ENCODE measurements around the gene ASL.

ASL gene

DNA sequence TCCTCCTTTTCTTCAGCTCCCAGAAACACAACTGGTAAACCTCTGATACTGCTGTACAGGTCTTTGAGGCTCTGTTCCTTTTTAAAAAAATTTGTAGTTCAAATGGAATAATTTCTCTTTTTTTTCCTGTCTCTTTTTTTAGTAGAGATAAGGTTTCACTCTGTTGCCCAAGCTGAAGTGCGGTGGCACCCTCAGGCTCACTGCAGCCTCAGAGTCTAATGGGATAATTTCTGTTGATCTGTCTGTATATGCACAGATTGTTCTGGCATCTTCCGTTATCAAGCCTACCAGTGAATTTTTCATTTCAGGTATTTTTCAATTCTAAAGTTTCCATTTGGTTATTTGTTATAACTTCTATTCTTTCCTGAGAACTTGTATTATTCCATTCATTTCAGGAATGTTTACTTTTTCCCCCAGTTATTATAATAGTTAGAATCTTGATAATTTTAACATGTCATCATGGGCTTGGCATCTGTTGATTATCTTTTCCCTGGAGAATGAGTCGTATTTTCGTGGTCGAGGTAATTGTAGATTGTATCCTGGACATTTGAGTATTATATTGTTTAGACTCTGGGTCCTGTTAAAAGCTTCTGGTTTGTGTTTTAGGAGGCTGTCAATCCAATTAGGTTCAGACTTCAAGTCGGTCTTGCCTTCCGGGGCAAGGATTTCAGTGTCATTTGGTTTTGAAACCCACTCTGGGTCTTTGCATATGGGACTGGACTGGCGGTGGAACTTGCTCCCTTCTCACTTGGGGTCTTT lies 63.6 kb downstream of the ASL start:
- no peak overlapping the region for H3K4me3 ChIP-seq (ENCODE audit: low read depth, low read length)
- peak; percentile 32 for DNase-seq (ENCODE audit: low read depth)
- no peak for TF ChIP-seq MYC (IDR thresholded peaks at IDR 0.05; ENCODE audit: low read depth, low read length)
- no peak for TF ChIP-seq POLR2A (IDR thresholded peaks at IDR 0.05; ENCODE audit: extremely low read depth, insufficient read length)
- TF ChIP-seq, protein P1, sequence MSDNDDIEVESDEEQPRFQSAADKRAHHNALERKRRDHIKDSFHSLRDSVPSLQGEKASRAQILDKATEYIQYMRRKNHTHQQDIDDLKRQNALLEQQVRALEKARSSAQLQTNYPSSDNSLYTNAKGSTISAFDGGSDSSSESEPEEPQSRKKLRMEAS (IDR thresholded peaks at IDR 0.05; ENCODE audit: low read depth, low read length), result no peak
- TF ChIP-seq, protein P2, sequence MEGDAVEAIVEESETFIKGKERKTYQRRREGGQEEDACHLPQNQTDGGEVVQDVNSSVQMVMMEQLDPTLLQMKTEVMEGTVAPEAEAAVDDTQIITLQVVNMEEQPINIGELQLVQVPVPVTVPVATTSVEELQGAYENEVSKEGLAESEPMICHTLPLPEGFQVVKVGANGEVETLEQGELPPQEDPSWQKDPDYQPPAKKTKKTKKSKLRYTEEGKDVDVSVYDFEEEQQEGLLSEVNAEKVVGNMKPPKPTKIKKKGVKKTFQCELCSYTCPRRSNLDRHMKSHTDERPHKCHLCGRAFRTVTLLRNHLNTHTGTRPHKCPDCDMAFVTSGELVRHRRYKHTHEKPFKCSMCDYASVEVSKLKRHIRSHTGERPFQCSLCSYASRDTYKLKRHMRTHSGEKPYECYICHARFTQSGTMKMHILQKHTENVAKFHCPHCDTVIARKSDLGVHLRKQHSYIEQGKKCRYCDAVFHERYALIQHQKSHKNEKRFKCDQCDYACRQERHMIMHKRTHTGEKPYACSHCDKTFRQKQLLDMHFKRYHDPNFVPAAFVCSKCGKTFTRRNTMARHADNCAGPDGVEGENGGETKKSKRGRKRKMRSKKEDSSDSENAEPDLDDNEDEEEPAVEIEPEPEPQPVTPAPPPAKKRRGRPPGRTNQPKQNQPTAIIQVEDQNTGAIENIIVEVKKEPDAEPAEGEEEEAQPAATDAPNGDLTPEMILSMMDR (IDR thresholded peaks at IDR 0.05; ENCODE audit: low read depth, low read length), result no peak

DNA sequence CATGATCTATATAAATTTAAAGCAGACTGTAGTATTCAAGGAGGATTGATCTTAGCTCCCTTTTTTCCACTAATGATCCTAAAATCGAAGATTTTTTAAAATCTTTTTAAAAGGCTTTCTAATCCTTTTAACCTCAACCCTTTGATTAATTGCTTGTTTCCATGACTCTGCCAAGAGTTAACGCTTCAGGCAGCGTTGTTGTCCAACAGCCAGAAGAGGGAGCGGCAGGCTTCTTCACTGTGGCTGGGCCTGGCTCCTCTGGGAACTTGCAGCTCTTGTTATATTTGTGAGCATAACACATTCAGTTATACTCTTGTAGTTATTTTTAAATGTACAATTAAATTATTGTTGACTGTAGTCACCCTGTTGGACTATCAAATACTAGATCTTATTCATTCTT lies 65.3 kb downstream of the ASL start:
- no peak for TF ChIP-seq POLR2A (IDR thresholded peaks at IDR 0.05; ENCODE audit: extremely low read depth, insufficient read length)
- TF ChIP-seq, protein P2 (IDR thresholded peaks at IDR 0.05; ENCODE audit: low read depth, low read length), result peak; percentile 47
- peak; percentile 56 for DNase-seq (ENCODE audit: low read depth)
- H3K4me3 ChIP-seq (ENCODE audit: low read depth, low read length), result no peak overlapping the region

DNA sequence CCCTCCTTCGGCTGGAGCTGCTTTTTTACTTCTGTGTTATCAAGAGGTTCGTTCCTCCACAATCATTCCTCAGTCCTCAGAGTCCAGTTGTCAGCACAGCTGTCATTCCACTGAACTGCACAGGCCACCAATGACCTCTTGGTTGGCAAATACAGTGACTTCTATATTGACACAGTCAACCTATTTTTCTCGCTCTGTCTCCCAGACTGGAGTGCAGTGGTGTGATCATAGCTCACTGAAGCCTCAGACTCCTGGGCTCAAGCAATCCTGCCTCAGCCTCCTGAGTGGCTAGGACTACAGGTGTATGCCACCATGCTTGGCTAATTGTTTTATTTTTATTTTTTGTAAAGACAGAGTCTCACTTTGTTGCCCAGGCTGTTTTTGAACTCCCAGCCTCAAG lies 66.7 kb downstream of the ASL start:
- H3K4me3 ChIP-seq (ENCODE audit: low read depth, low read length), result no peak overlapping the region
- TF ChIP-seq, protein P2 (IDR thresholded peaks at IDR 0.05; ENCODE audit: low read depth, low read length), result no peak
- TF ChIP-seq, protein P1 (IDR thresholded peaks at IDR 0.05; ENCODE audit: low read depth, low read length), result no peak
- TF ChIP-seq MYC (IDR thresholded peaks at IDR 0.05; ENCODE audit: low read depth, low read length) (no peak), POLR2A (IDR thresholded peaks at IDR 0.05; ENCODE audit: extremely low read depth, insufficient read length) (no peak)
- no peak for DNase-seq (ENCODE audit: low read depth)

DNA sequence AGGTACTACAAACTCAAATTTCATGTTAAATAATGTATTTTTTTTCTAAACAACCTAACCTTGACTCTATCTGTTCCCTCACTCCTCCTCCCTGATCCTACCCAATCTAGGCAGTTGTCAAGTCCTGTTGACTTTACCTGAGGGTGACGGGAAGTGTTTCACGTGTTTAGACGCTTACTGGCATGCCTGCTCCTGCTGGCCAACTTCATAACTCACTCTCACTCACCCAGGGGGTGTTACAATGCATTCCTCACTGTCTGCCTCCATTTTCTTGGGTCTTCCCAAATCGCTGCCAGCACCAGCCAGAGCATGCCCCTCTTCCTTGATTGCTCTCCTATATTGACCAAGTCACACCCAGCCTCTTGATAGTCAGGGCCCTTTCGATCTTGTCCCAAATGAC lies 67.4 kb downstream of the ASL start:
- H3K4me3 ChIP-seq (ENCODE audit: low read depth, low read length), result no peak overlapping the region
- DNase-seq (ENCODE audit: low read depth), result no peak
- TF ChIP-seq, protein P1 (IDR thresholded peaks at IDR 0.05; ENCODE audit: low read depth, low read length), result no peak
- TF ChIP-seq POLR2A (IDR thresholded peaks at IDR 0.05; ENCODE audit: extremely low read depth, insufficient read length), result no peak
- TF ChIP-seq MYC (IDR thresholded peaks at IDR 0.05; ENCODE audit: low read depth, low read length), result no peak
- TF ChIP-seq, protein P2 (IDR thresholded peaks at IDR 0.05; ENCODE audit: low read depth, low read length), result no peak

Measured in NB4 (cell line).